ENCODE measurements around the gene ADORA2A. TPM values are rescaled to one million over a fixed set of nuclear protein-coding genes. Genes with fewer than 3 reads are reported as not detected.

ADORA2A gene
- total and polyA plus RNA-seq, 2 donors (not counting 1 experiment from before 2014, with no cell fraction given), result 0.78 to 1.5 TPM

- H3K4me2 ChIP-seq (ENCODE audit: extremely low read depth, insufficient read depth, low read length), result no peak overlapping the region
- peaks cover 5% of the 10 kb centered on the region for H3K36me3 ChIP-seq (ENCODE audit: control insufficient read depth, insufficient read depth, low read length)
- no peak overlapping the region for H3K27ac ChIP-seq (ENCODE audit: insufficient read depth, low read length)
- H3K4me3 ChIP-seq (replicated peaks in 1 of 4; ENCODE audit: control extremely low read depth in 1 of 4, insufficient read depth in 1 of 4, low read depth in 3 of 4, low read length in 4 of 4), result no peak overlapping the region
- H3K4me1 ChIP-seq (ENCODE audit: control insufficient read depth, extremely low read depth, insufficient read depth, low read length), result no peaks in the 10 kb centered on the region
- H3K9ac ChIP-seq (ENCODE audit: insufficient read depth, low read length), result no peak overlapping the region
- H2AFZ ChIP-seq (ENCODE audit: low read length), result no peak overlapping the region
- DNase-seq (ENCODE audit: low read depth in 2 of 2), result no peak
- no peaks in the 10 kb centered on the region for H4K20me1 ChIP-seq (ENCODE audit: control insufficient read depth, extremely low read depth, insufficient read depth, low read length)
- no peaks in the 10 kb centered on the region for H3K79me2 ChIP-seq (ENCODE audit: control insufficient read depth, insufficient read depth, low read length)
- no peaks in the 10 kb centered on the region for H3K27me3 ChIP-seq (ENCODE audit: control insufficient read depth, insufficient read depth, low read length)
- H3K9me3 ChIP-seq (ENCODE audit: control insufficient read depth, insufficient read depth, low read depth, low read length), result no peaks in the 10 kb centered on the region
- TF ChIP-seq EZH2 (IDR thresholded peaks at IDR 0.05; ENCODE audit: low read length, missing control alignments) (no peak), CTCF (conservative IDR thresholded peaks at IDR 0.05 in 1 of 2, IDR thresholded peaks at IDR 0.05 in 1 of 2; ENCODE audit: low read depth in 1 of 2, low read length in 2 of 2) (no peak)
These were observed 46.5 kb upstream of the ADORA2A start for GRCh38 chr22:24380905-24381230.

- Histone ChIP-seq H3K36me3 (ENCODE audit: control insufficient read depth, insufficient read depth, low read length) (peaks cover 3% of the 10 kb centered on the region), H3K79me2 (ENCODE audit: control insufficient read depth, insufficient read depth, low read length) (no peaks in the 10 kb centered on the region)
These were observed 44.3 kb upstream of the ADORA2A start for GRCh38 chr22:24383061-24383460.

GRCh38 chr22:24384131-24384530 lies 43.3 kb upstream of the ADORA2A start:
- no peak overlapping the region for H2AFZ ChIP-seq (ENCODE audit: low read length)
- H3K36me3 ChIP-seq (ENCODE audit: control insufficient read depth, insufficient read depth, low read length), result peaks cover 2% of the 10 kb centered on the region
- H3K27me3 ChIP-seq (ENCODE audit: control insufficient read depth, insufficient read depth, low read length), result no peaks in the 10 kb centered on the region
- no peaks in the 10 kb centered on the region for H3K79me2 ChIP-seq (ENCODE audit: control insufficient read depth, insufficient read depth, low read length)
- H3K4me1 ChIP-seq (ENCODE audit: control insufficient read depth, extremely low read depth, insufficient read depth, low read length), result no peaks in the 10 kb centered on the region
- no peaks in the 10 kb centered on the region for H4K20me1 ChIP-seq (ENCODE audit: control insufficient read depth, extremely low read depth, insufficient read depth, low read length)
- H3K9ac ChIP-seq (ENCODE audit: insufficient read depth, low read length), result no peak overlapping the region
- no peak overlapping the region for H3K4me2 ChIP-seq (ENCODE audit: extremely low read depth, insufficient read depth, low read length)
- no peak for TF ChIP-seq CTCF (conservative IDR thresholded peaks at IDR 0.05 in 1 of 2, IDR thresholded peaks at IDR 0.05 in 1 of 2; ENCODE audit: low read depth in 1 of 2, low read length in 2 of 2)
- no peak for TF ChIP-seq EZH2 (IDR thresholded peaks at IDR 0.05; ENCODE audit: low read length, missing control alignments)
- no peak for DNase-seq (ENCODE audit: low read depth in 2 of 2)
- no peak overlapping the region for H3K27ac ChIP-seq (ENCODE audit: insufficient read depth, low read length)
- H3K4me3 ChIP-seq (replicated peaks in 1 of 4; ENCODE audit: control extremely low read depth in 1 of 4, insufficient read depth in 1 of 4, low read depth in 3 of 4, low read length in 4 of 4), result no peak overlapping the region
- H3K9me3 ChIP-seq (ENCODE audit: control insufficient read depth, insufficient read depth, low read depth, low read length), result no peaks in the 10 kb centered on the region

More at GRCh38 chr22:24383061-24383460, 44.3 kb upstream of the ADORA2A start:
- Histone ChIP-seq H2AFZ (ENCODE audit: low read length) (no peak overlapping the region), H3K4me1 (ENCODE audit: control insufficient read depth, extremely low read depth, insufficient read depth, low read length) (no peaks in the 10 kb centered on the region), H4K20me1 (ENCODE audit: control insufficient read depth, extremely low read depth, insufficient read depth, low read length) (no peaks in the 10 kb centered on the region), H3K4me2 (ENCODE audit: extremely low read depth, insufficient read depth, low read length) (no peak overlapping the region), H3K9me3 (ENCODE audit: control insufficient read depth, insufficient read depth, low read depth, low read length) (no peaks in the 10 kb centered on the region), H3K4me3 (replicated peaks in 1 of 4; ENCODE audit: control extremely low read depth in 1 of 4, insufficient read depth in 1 of 4, low read depth in 3 of 4, low read length in 4 of 4) (no peak overlapping the region), H3K27me3 (ENCODE audit: control insufficient read depth, insufficient read depth, low read length) (no peaks in the 10 kb centered on the region), H3K27ac (ENCODE audit: insufficient read depth, low read length) (no peak overlapping the region), H3K9ac (ENCODE audit: insufficient read depth, low read length) (no peak overlapping the region)
- no peak for DNase-seq (ENCODE audit: low read depth in 2 of 2)
- no peak for TF ChIP-seq EZH2 (IDR thresholded peaks at IDR 0.05; ENCODE audit: low read length, missing control alignments)
- no peak for TF ChIP-seq CTCF (conservative IDR thresholded peaks at IDR 0.05 in 1 of 2, IDR thresholded peaks at IDR 0.05 in 1 of 2; ENCODE audit: low read depth in 1 of 2, low read length in 2 of 2)

All from fibroblast of lung (primary cell).